ENCODE data around the gene KRT86. TPM values are rescaled to one million over a fixed set of nuclear protein-coding genes. Genes with fewer than 3 reads are reported as not detected.

Gene KRT86
- total RNA-seq (ENCODE audit: low replicate concordance) = not detected in 2 replicates

DNA sequence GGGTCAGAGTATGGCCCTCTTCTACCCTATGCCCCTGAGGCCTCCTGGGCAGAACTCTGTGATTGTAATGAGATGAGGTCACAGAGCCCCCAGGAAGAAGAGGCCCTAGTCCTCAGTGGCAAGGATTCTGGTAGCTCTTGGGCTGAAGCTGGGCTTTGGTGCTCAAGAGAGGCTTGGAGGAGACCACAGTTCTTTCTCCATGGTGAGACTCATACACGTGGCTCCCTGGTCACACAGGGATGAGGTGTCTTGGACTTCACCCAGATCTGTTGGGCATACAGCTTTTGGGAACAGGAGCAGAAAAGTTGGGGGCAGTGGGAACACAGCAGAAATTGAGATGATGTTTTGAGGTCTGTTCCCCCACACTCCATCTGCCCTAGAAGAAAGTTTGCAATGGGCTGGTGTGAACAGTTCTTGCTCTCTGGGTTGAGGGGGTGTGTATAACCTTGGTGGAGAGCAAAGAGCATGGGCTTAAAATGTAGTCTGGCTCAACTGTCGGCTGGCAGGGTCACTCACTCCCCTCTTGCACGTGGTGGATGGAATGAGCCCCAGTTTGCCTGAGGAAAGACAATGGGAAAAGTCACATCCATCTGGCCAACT, at the start of gene KRT86:
Gene KRT86, plus strand, starts transcription at position 125 of the 600 bp plus-strand sequence. CDS start 27,272 bp downstream, outside the sequence.
- TF ChIP-seq, protein P1, sequence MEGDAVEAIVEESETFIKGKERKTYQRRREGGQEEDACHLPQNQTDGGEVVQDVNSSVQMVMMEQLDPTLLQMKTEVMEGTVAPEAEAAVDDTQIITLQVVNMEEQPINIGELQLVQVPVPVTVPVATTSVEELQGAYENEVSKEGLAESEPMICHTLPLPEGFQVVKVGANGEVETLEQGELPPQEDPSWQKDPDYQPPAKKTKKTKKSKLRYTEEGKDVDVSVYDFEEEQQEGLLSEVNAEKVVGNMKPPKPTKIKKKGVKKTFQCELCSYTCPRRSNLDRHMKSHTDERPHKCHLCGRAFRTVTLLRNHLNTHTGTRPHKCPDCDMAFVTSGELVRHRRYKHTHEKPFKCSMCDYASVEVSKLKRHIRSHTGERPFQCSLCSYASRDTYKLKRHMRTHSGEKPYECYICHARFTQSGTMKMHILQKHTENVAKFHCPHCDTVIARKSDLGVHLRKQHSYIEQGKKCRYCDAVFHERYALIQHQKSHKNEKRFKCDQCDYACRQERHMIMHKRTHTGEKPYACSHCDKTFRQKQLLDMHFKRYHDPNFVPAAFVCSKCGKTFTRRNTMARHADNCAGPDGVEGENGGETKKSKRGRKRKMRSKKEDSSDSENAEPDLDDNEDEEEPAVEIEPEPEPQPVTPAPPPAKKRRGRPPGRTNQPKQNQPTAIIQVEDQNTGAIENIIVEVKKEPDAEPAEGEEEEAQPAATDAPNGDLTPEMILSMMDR (IDR thresholded peaks at IDR 0.05; ENCODE audit: insufficient read depth, low read length) = no peak
- no peak within 1 kb of the TSS for H3K4me3 ChIP-seq (ENCODE audit: low read depth, low read length)
- no peak for DNase-seq (ENCODE audit: low read depth)

DNA sequence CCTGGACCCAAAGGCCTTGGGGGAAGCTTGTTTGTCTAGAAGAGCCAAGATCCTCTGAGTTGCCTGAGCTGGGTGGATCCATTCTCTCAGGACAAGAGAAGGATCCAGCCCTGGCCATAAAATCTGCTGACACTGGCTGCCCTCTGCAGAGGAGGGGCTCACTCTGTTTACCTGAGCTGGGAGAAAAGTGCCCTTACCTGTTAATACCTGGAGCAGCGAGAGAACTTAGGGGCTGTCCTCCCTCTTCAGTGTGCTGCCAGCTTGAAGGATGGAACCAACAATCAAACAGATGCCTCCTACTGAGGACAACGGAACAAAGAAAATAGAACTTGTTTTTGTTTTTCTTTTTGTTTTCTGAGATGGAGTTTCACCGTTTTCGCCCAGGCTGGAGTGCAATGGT, 48.7 kb upstream of the KRT86 start:
- no peak overlapping the region for H3K4me3 ChIP-seq (ENCODE audit: low read depth, low read length)
- TF ChIP-seq, protein P1 (IDR thresholded peaks at IDR 0.05; ENCODE audit: insufficient read depth, low read length) = no peak
- DNase-seq (ENCODE audit: low read depth) = no peak

DNA sequence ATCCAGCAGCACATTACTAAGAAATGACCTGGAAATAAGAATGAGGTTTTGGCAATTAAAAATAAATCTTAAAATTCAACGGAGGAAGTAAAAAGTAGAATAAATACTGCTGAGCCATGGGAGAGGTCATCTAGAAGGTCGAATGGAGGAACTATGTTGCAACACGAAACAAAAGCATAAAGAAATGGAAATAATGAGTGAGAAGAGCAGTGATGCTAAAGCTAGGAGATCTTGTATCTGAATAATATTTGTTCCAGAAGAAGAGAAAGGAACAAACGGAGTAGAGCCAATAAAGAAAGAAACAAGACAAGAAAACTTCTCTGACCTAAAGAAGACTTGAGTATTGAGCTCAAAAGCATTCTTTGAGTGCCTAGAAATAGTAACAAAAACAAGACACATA, 48.0 kb upstream of the KRT86 start:
- H3K4me3 ChIP-seq (ENCODE audit: low read depth, low read length) = no peak overlapping the region
- TF ChIP-seq, protein P1 (IDR thresholded peaks at IDR 0.05; ENCODE audit: insufficient read depth, low read length) = no peak
- no peak for DNase-seq (ENCODE audit: low read depth)

DNA sequence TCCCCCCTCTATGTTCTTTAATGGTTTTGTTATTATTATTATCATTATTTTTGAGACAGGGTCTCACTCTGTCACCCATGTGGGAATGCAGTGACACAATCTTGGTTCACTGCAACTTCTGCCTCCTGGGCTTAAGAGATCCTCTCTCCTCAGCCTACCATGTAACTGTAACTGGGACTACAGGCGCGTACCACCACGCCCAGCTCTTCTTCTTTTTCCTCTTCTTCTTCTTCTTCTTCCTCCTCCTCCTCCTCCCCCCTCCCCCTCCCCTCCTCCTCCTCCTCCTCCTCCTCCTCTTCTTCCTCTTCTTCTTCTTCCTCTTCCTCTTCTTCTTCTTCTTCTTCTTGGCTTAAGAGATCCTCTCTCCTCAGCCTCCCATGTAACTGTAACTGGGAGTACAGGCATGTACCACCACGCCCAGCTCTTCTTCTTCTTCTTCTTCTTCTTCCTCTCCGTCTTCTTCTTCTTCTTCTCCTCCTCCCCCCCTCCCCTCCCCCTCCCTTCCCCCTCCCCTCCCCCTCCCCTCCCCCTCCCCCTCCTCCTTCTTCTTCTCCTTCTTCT, 46.8 kb upstream of the KRT86 start:
- no peak for DNase-seq (ENCODE audit: low read depth)
- TF ChIP-seq, protein P1 (IDR thresholded peaks at IDR 0.05; ENCODE audit: insufficient read depth, low read length) = no peak
- no peak overlapping the region for H3K4me3 ChIP-seq (ENCODE audit: low read depth, low read length)

DNA sequence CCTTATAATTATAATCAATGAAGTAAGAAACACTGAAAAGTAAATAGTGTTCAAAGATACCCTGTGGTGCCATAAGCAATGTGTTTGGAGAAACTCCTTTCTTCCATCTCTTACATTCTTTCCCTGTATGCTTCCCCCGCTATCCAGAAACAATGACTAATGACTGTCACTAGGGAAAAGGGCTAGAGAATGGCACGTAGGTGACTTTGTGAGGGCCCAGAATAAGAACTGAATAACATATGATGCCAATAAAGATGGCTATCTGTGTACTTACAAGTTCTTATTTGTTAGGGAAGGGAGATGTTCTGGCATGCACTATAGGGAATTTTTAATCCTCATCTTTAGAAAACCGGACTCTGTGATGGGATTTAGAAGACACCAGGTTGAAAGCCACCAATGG, 46.1 kb upstream of the KRT86 start:
- DNase-seq (ENCODE audit: low read depth) = no peak
- TF ChIP-seq, protein P1 (IDR thresholded peaks at IDR 0.05; ENCODE audit: insufficient read depth, low read length) = no peak
- H3K4me3 ChIP-seq (ENCODE audit: low read depth, low read length) = no peak overlapping the region

DNA sequence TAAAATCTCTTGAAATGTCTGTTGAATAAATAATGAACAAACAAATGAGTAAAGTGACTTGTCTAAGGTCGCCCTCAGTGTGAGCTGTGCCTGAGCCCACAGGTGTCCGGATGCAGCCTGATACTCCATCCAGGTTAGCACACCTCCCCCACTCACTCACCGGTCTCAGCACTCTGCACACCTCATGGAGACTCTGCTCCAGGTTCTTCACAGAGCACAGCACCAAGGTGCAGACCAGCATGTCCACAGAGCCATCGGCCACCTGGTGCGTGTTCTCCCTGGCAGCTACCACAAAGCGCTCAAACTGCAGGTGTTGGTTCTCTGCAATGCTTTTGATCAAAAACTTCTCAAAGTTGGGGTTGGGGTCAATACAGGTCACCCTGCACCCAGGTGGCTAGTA, 45.5 kb upstream of the KRT86 start:
- no peak overlapping the region for H3K4me3 ChIP-seq (ENCODE audit: low read depth, low read length)
- no peak for DNase-seq (ENCODE audit: low read depth)
- TF ChIP-seq, protein P1 (IDR thresholded peaks at IDR 0.05; ENCODE audit: insufficient read depth, low read length) = no peak
